Spleen (tissue), 7 donors: Measurements from ENCODE around the gene AQP2.

Source experiments
- POLR2AphosphoS5 ChIP-seq, 3 donors: sonication (generic); formaldehyde crosslinking; IDR thresholded peaks; one replicate each; pipeline ENCODE4 v1.5.1; 2017; ENCODE audit warnings: antibody characterized with exemption in 3 of 3
- TF ChIP-seq, protein P1 (sequence below), 11 experiments: fragments of 200-600 bp in 7 of 11; fragments of 450-650 bp in 4 of 11; sonication (generic) in 4 of 11; IDR thresholded peaks in 8 of 11; conservative IDR thresholded peaks in 3 of 11; 1 replicate in 7 of 11; 2 replicates in 4 of 11; pipeline versions ENCODE4 v1.4.0 to v1.8.0; 2016 to 2021; ENCODE audit warnings: antibody characterized with exemption in 11 of 11, inconsistent platforms in 4 of 11, mild to moderate bottlenecking in 1 of 11
- donor health status: DM: no; HTN: no; CAD: no; lungs with moderate emphysema.
- donor health status: DM: no; HTN: no; CAD: no.
- donor health status: DM: no; HTN: no; CAD: no.

DNA sequence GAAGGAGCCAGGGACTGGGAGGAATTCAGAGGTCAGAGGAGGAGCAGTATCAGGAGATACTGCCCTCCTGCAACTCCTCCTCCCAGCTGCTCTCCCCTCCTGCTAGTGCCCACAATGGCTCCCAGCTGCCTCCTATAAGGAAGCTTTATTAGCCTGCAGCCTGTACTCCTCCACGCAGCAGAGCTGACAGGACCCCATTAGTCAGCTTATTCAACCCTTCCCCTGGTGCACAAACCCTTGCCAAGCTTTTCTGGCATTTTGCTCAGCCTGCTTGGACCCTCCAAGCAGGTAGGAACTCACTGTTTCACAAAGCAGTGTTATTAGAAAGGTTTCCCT, 6.9 kb upstream of the AQP2 start:
- no peak for TF ChIP-seq POLR2AphosphoS5 (IDR thresholded peaks at IDR 0.05)
- TF ChIP-seq, protein P1, sequence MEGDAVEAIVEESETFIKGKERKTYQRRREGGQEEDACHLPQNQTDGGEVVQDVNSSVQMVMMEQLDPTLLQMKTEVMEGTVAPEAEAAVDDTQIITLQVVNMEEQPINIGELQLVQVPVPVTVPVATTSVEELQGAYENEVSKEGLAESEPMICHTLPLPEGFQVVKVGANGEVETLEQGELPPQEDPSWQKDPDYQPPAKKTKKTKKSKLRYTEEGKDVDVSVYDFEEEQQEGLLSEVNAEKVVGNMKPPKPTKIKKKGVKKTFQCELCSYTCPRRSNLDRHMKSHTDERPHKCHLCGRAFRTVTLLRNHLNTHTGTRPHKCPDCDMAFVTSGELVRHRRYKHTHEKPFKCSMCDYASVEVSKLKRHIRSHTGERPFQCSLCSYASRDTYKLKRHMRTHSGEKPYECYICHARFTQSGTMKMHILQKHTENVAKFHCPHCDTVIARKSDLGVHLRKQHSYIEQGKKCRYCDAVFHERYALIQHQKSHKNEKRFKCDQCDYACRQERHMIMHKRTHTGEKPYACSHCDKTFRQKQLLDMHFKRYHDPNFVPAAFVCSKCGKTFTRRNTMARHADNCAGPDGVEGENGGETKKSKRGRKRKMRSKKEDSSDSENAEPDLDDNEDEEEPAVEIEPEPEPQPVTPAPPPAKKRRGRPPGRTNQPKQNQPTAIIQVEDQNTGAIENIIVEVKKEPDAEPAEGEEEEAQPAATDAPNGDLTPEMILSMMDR (IDR thresholded peaks at IDR 0.05 in 8 of 11, conservative IDR thresholded peaks at IDR 0.05 in 3 of 11) = no peak
